ENCODE results near the gene INTS7. TPM values are rescaled to one million over a fixed set of nuclear protein-coding genes. Genes with fewer than 3 reads are reported as not detected.
"Not testable (repeated sequence)": the region's sequence is repeated elsewhere in the genome, so short reads cannot be mapped to it uniquely, and the experiment has no call there.

The INTS7 gene
- total RNA-seq, 1 experiment from 2014 or later = 38.3 TPM

- no peaks in the 10 kb centered on the region for H4K20me1 ChIP-seq (ENCODE audit: insufficient read depth, low read depth, low read length)
- no peak overlapping the region for H2AFZ ChIP-seq (ENCODE audit: low read length)
- H3K36me3 ChIP-seq (ENCODE audit: insufficient read depth, low read length) = no peaks in the 10 kb centered on the region
- H3K79me2 ChIP-seq (ENCODE audit: low read length) = no peaks in the 10 kb centered on the region
- H3K27me3 ChIP-seq (ENCODE audit: low read length) = no peaks in the 10 kb centered on the region
- H3K4me3 ChIP-seq (ENCODE audit: low read length) = no peak overlapping the region
- no peak overlapping the region for H3K27ac ChIP-seq (ENCODE audit: low read length)
- no peak overlapping the region for H3K4me2 ChIP-seq (ENCODE audit: low read depth, low read length, poor library complexity, severe bottlenecking)
- H3K4me1 ChIP-seq (ENCODE audit: low read length) = peaks cover 11% of the 10 kb centered on the region
- DNase-seq = no peak
- H3K9me3 ChIP-seq (ENCODE audit: low read length) = no peaks in the 10 kb centered on the region
- H3K9me2 ChIP-seq (replicated peaks; ENCODE audit: insufficient read depth, low read length) = no peaks in the 10 kb centered on the region
- H3K9ac ChIP-seq (ENCODE audit: low read length) = no peak overlapping the region
Measured at GRCh38 chr1:211920602-211921226, 114.6 kb downstream of the INTS7 start.

- Histone ChIP-seq H3K4me1 (ENCODE audit: low read length) (peaks cover 9% of the 10 kb centered on the region), H3K79me2 (ENCODE audit: low read length) (no peaks in the 10 kb centered on the region), H3K27me3 (ENCODE audit: low read length) (no peaks in the 10 kb centered on the region), H3K36me3 (ENCODE audit: insufficient read depth, low read length) (no peaks in the 10 kb centered on the region), H4K20me1 (ENCODE audit: insufficient read depth, low read depth, low read length) (no peaks in the 10 kb centered on the region), H3K4me3 (ENCODE audit: low read length) (no peak overlapping the region), H3K9me2 (replicated peaks; ENCODE audit: insufficient read depth, low read length) (no peaks in the 10 kb centered on the region), H3K9me3 (ENCODE audit: low read length) (no peaks in the 10 kb centered on the region), H2AFZ (ENCODE audit: low read length) (no peak overlapping the region), H3K9ac (ENCODE audit: low read length) (no peak overlapping the region), H3K4me2 (ENCODE audit: low read depth, low read length, poor library complexity, severe bottlenecking) (no peak overlapping the region), H3K27ac (ENCODE audit: low read length) (no peak overlapping the region)
- DNase-seq = no peak
Measured at GRCh38 chr1:211920141-211920572, 115.2 kb downstream of the INTS7 start.

GRCh38 chr1:211918843-211919414 is 116.4 kb downstream of the INTS7 start:
- Histone ChIP-seq H3K36me3 (ENCODE audit: insufficient read depth, low read length) (no peaks in the 10 kb centered on the region), H3K79me2 (ENCODE audit: low read length) (no peaks in the 10 kb centered on the region), H4K20me1 (ENCODE audit: insufficient read depth, low read depth, low read length) (no peaks in the 10 kb centered on the region), H3K27ac (ENCODE audit: low read length) (no peak overlapping the region), H3K9me3 (ENCODE audit: low read length) (no peaks in the 10 kb centered on the region), H3K4me1 (ENCODE audit: low read length) (peaks cover 5% of the 10 kb centered on the region), H3K9me2 (replicated peaks; ENCODE audit: insufficient read depth, low read length) (no peaks in the 10 kb centered on the region), H2AFZ (ENCODE audit: low read length) (no peak overlapping the region), H3K9ac (ENCODE audit: low read length) (no peak overlapping the region), H3K4me3 (ENCODE audit: low read length) (no peak overlapping the region), H3K4me2 (ENCODE audit: low read depth, low read length, poor library complexity, severe bottlenecking) (no peak overlapping the region), H3K27me3 (ENCODE audit: low read length) (no peaks in the 10 kb centered on the region)
- no peak for DNase-seq

GRCh38 chr1:211916458-211916857 is 118.9 kb downstream of the INTS7 start:
- H3K79me2 ChIP-seq (ENCODE audit: low read length); H3K9me2 ChIP-seq (replicated peaks; ENCODE audit: insufficient read depth, low read length); H4K20me1 ChIP-seq (ENCODE audit: insufficient read depth, low read depth, low read length); H2AFZ ChIP-seq (ENCODE audit: low read length); H3K4me2 ChIP-seq (ENCODE audit: low read depth, low read length, poor library complexity, severe bottlenecking); H3K9me3 ChIP-seq (ENCODE audit: low read length); H3K4me3 ChIP-seq (ENCODE audit: low read length); H3K36me3 ChIP-seq (ENCODE audit: insufficient read depth, low read length); H3K27ac ChIP-seq (ENCODE audit: low read length); H3K27me3 ChIP-seq (ENCODE audit: low read length); H3K9ac ChIP-seq (ENCODE audit: low read length); H3K4me1 ChIP-seq (ENCODE audit: low read length); DNase-seq: not testable (repeated sequence)

- Histone ChIP-seq H3K4me2 (ENCODE audit: low read depth, low read length, poor library complexity, severe bottlenecking) (no peak overlapping the region), H4K20me1 (ENCODE audit: insufficient read depth, low read depth, low read length) (no peaks in the 10 kb centered on the region), H3K27ac (ENCODE audit: low read length) (no peak overlapping the region), H3K4me3 (ENCODE audit: low read length) (no peak overlapping the region), H3K4me1 (ENCODE audit: low read length) (peaks cover 5% of the 10 kb centered on the region), H3K27me3 (ENCODE audit: low read length) (no peaks in the 10 kb centered on the region), H3K36me3 (ENCODE audit: insufficient read depth, low read length) (no peaks in the 10 kb centered on the region), H3K9me2 (replicated peaks; ENCODE audit: insufficient read depth, low read length) (no peaks in the 10 kb centered on the region), H2AFZ (ENCODE audit: low read length) (no peak overlapping the region), H3K9me3 (ENCODE audit: low read length) (no peaks in the 10 kb centered on the region), H3K79me2 (ENCODE audit: low read length) (no peaks in the 10 kb centered on the region), H3K9ac (ENCODE audit: low read length) (no peak overlapping the region)
- DNase-seq = no peak
Measured at GRCh38 chr1:211915924-211916323, 119.4 kb downstream of the INTS7 start.

- no peaks in the 10 kb centered on the region for H3K36me3 ChIP-seq (ENCODE audit: insufficient read depth, low read length)
- peaks cover 1% of the 10 kb centered on the region for H3K4me1 ChIP-seq (ENCODE audit: low read length)
- DNase-seq = no peak
- H3K27me3 ChIP-seq (ENCODE audit: low read length) = no peaks in the 10 kb centered on the region
- H3K27ac ChIP-seq (ENCODE audit: low read length) = no peak overlapping the region
- no peaks in the 10 kb centered on the region for H3K9me3 ChIP-seq (ENCODE audit: low read length)
- no peaks in the 10 kb centered on the region for H3K9me2 ChIP-seq (replicated peaks; ENCODE audit: insufficient read depth, low read length)
- H4K20me1 ChIP-seq (ENCODE audit: insufficient read depth, low read depth, low read length) = no peaks in the 10 kb centered on the region
- no peak overlapping the region for H2AFZ ChIP-seq (ENCODE audit: low read length)
- H3K9ac ChIP-seq (ENCODE audit: low read length) = no peak overlapping the region
- no peak overlapping the region for H3K4me2 ChIP-seq (ENCODE audit: low read depth, low read length, poor library complexity, severe bottlenecking)
- H3K4me3 ChIP-seq (ENCODE audit: low read length) = no peak overlapping the region
- no peaks in the 10 kb centered on the region for H3K79me2 ChIP-seq (ENCODE audit: low read length)
Measured at GRCh38 chr1:211912844-211913432, 122.4 kb downstream of the INTS7 start.

GRCh38 chr1:211912038-211912437 is 123.3 kb downstream of the INTS7 start:
- Histone ChIP-seq H3K27ac (ENCODE audit: low read length) (no peak overlapping the region), H3K9me3 (ENCODE audit: low read length) (no peaks in the 10 kb centered on the region), H3K79me2 (ENCODE audit: low read length) (no peaks in the 10 kb centered on the region), H3K27me3 (ENCODE audit: low read length) (no peaks in the 10 kb centered on the region), H3K4me2 (ENCODE audit: low read depth, low read length, poor library complexity, severe bottlenecking) (no peak overlapping the region), H3K4me1 (ENCODE audit: low read length) (no peaks in the 10 kb centered on the region), H3K9ac (ENCODE audit: low read length) (no peak overlapping the region), H3K9me2 (replicated peaks; ENCODE audit: insufficient read depth, low read length) (no peaks in the 10 kb centered on the region), H3K36me3 (ENCODE audit: insufficient read depth, low read length) (no peaks in the 10 kb centered on the region), H2AFZ (ENCODE audit: low read length) (no peak overlapping the region), H4K20me1 (ENCODE audit: insufficient read depth, low read depth, low read length) (no peaks in the 10 kb centered on the region), H3K4me3 (ENCODE audit: low read length) (no peak overlapping the region)
- DNase-seq = no peak

- Histone ChIP-seq H2AFZ (ENCODE audit: low read length) (no peak overlapping the region), H3K4me3 (ENCODE audit: low read length) (no peak overlapping the region), H3K79me2 (ENCODE audit: low read length) (no peaks in the 10 kb centered on the region), H3K27me3 (ENCODE audit: low read length) (no peaks in the 10 kb centered on the region), H3K9ac (ENCODE audit: low read length) (no peak overlapping the region), H3K36me3 (ENCODE audit: insufficient read depth, low read length) (no peaks in the 10 kb centered on the region), H3K4me1 (ENCODE audit: low read length) (no peaks in the 10 kb centered on the region), H3K9me2 (replicated peaks; ENCODE audit: insufficient read depth, low read length) (no peaks in the 10 kb centered on the region), H3K27ac (ENCODE audit: low read length) (no peak overlapping the region), H3K4me2 (ENCODE audit: low read depth, low read length, poor library complexity, severe bottlenecking) (no peak overlapping the region), H4K20me1 (ENCODE audit: insufficient read depth, low read depth, low read length) (no peaks in the 10 kb centered on the region), H3K9me3 (ENCODE audit: low read length) (no peaks in the 10 kb centered on the region)
- no peak for DNase-seq
Measured at GRCh38 chr1:211910913-211911485, 124.4 kb downstream of the INTS7 start.

Data from Karpas-422 (cell line).